GM12864 (cell line): ENCODE measurements around the gene IGSF9.

ENCODE experiments used
- DNase-seq: peaks from one replicate; pipeline ENCODE4 v3.0.0-alpha.2; 2011; ENCODE audit warnings: low read depth
- H3K4me3 ChIP-seq: 2 replicates; pipeline ENCODE4 v1.5.1; 2011; ENCODE audit warnings: mild to moderate bottlenecking, low read depth, low read length, control low read depth
- CTCF ChIP-seq: IDR thresholded peaks from 2 replicates; pipeline ENCODE4 v1.5.1; 2011; ENCODE audit warnings: low read depth, mild to moderate bottlenecking, moderate library complexity, low read length, control low read depth, inconsistent platforms; ENCODE audit errors: missing control alignments

The IGSF9 gene

DNA sequence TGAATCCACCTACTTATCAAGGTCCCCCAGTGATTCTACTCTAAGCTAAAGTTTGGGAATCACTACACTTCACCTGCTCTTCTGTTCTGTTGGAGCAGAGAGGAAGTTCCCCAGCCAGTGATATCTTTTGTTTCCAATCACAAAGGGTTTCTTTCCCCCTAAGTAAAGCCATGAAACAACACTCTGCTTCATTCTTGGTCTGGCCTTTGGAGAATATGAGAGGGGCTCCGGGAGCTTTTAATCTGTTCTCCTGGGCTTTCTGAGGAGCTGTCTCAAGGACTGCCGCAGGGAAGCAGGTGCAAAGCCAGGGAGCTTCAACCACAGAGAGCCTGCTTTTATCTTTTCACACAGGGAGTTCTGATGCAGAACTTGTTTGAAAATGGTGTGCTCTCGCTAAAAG is 18.7 kb upstream of the IGSF9 start:
- DNase-seq: no peak
- no peak overlapping the region for H3K4me3 ChIP-seq
- no peak for TF ChIP-seq CTCF

DNA sequence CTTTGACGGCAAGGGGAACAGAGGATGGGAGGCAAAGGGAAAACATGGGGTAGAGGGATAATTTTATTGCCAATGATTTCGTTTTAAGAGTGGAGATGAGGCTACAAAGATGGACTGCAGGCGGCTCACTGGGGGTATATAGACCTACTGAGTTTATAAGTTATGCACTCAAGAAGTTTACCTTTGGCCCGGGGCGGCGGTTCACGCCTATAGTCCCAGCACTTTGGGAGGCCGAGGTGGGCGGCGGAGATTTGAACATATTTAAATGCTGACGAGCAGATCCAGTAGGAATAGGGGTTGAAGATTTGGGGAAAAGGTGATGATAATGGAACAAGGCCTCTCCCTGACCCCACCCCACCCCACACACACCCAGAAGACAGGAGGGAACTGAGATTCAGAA is 16.8 kb upstream of the IGSF9 start:
- no peak overlapping the region for H3K4me3 ChIP-seq
- no peak for TF ChIP-seq CTCF
- no peak for DNase-seq

DNA sequence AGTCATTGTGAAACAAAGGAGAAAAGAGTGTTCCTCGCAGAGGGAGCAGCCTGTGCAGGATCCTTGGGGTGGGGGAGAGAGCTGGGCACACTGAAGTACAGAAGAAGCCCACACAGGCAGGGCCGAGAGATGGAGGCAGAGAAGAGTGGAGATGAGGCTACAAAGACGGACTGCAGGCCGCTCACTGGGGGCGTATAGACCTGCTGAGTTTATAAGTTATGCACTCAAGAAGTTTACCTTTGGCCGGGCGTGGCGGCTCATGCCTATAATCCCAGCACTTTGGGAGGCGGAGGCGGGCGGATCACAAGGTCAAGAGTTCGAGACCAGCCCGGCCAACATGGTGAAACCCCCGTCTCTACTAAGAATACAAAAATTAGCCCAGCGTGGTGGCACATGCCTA is 16.2 kb upstream of the IGSF9 start:
- no peak for TF ChIP-seq CTCF
- DNase-seq: no peak
- H3K4me3 ChIP-seq: no peak overlapping the region

GRCh38 chr1:159960721-159961381 is 15.4 kb upstream of the IGSF9 start:
- no peak for DNase-seq
- no peak overlapping the region for H3K4me3 ChIP-seq
- TF ChIP-seq CTCF: no peak

GRCh38 chr1:159959451-159959850 is 14.0 kb upstream of the IGSF9 start:
- no peak for TF ChIP-seq CTCF
- H3K4me3 ChIP-seq: no peak overlapping the region
- DNase-seq: no peak

- DNase-seq: no peak
Observed at GRCh38 chr1:159958719-159959380, 13.4 kb upstream of the IGSF9 start.

More at GRCh38 chr1:159958719-159959380, 13.4 kb upstream of the IGSF9 start:
- no peak overlapping the region for H3K4me3 ChIP-seq
- no peak for TF ChIP-seq CTCF
